ENCODE results near the gene TWIST2.

The TWIST2 gene

GRCh38 chr2:238892796-238893195 is 44.9 kb downstream of the TWIST2 start:
- no peak for TF ChIP-seq CTCF (IDR thresholded peaks at IDR 0.05; ENCODE audit: insufficient read depth, low read depth, low read length, missing control alignments)
- no peak for DNase-seq (ENCODE audit: low read depth)
- no peak overlapping the region for H3K4me3 ChIP-seq (ENCODE audit: low read length)

GRCh38 chr2:238893349-238894000 is 45.6 kb downstream of the TWIST2 start:
- no peak for DNase-seq (ENCODE audit: low read depth)
- TF ChIP-seq CTCF (IDR thresholded peaks at IDR 0.05; ENCODE audit: insufficient read depth, low read depth, low read length, missing control alignments) = no peak
- H3K4me3 ChIP-seq (ENCODE audit: low read length) = no peak overlapping the region

- no peak overlapping the region for H3K4me3 ChIP-seq (ENCODE audit: low read length)
- DNase-seq (ENCODE audit: low read depth) = no peak
- no peak for TF ChIP-seq CTCF (IDR thresholded peaks at IDR 0.05; ENCODE audit: insufficient read depth, low read depth, low read length, missing control alignments)
These were observed 46.5 kb downstream of the TWIST2 start for GRCh38 chr2:238894226-238894949.

GRCh38 chr2:238894950-238895298 is 47.0 kb downstream of the TWIST2 start:
- H3K4me3 ChIP-seq (ENCODE audit: low read length) = no peak overlapping the region
- no peak for TF ChIP-seq CTCF (IDR thresholded peaks at IDR 0.05; ENCODE audit: insufficient read depth, low read depth, low read length, missing control alignments)
- no peak for DNase-seq (ENCODE audit: low read depth)

- TF ChIP-seq CTCF (IDR thresholded peaks at IDR 0.05; ENCODE audit: insufficient read depth, low read depth, low read length, missing control alignments) = no peak
- H3K4me3 ChIP-seq (ENCODE audit: low read length) = no peak overlapping the region
- no peak for DNase-seq (ENCODE audit: low read depth)
These were observed 47.5 kb downstream of the TWIST2 start for GRCh38 chr2:238895361-238895882.

GRCh38 chr2:238895891-238896600 is 48.2 kb downstream of the TWIST2 start:
- no peak for DNase-seq (ENCODE audit: low read depth)
- no peak for TF ChIP-seq CTCF (IDR thresholded peaks at IDR 0.05; ENCODE audit: insufficient read depth, low read depth, low read length, missing control alignments)
- no peak overlapping the region for H3K4me3 ChIP-seq (ENCODE audit: low read length)

Data from epithelial cell of esophagus (primary cell).